Trophoblast cell (in vitro differentiated cells and primary cell): Measurements from ENCODE around the gene AP4B1.
A peak's percentile ranks its signal among the peaks of the same experiment; 100 is the strongest.

Source experiments
- DNase-seq, 2 donors: peaks; one replicate each; pipeline ENCODE4 v3.0.0-alpha.2; 2016
- H2AFZ ChIP-seq: 2 replicates; pipeline ENCODE4 v1.6.1; 2013; ENCODE audit warnings: low read length, moderate library complexity, mild to moderate bottlenecking; ENCODE audit not compliant: insufficient read depth, poor library complexity
- H2AK5ac ChIP-seq: 2 replicates; pipeline ENCODE4 v1.6.1; 2013; ENCODE audit warnings: mild to moderate bottlenecking, low read length
- H2BK120ac ChIP-seq: 2 replicates; pipeline ENCODE4 v1.6.1; 2013; ENCODE audit warnings: low read length, mild to moderate bottlenecking, moderate library complexity; ENCODE audit not compliant: insufficient read depth, poor library complexity
- H2BK12ac ChIP-seq: 2 replicates; pipeline ENCODE4 v1.6.1; 2013; ENCODE audit warnings: mild to moderate bottlenecking, low read length, moderate library complexity
- H2BK5ac ChIP-seq: 2 replicates; pipeline ENCODE4 v1.6.1; 2013; ENCODE audit warnings: low read length, low read depth, moderate library complexity, mild to moderate bottlenecking; ENCODE audit not compliant: poor library complexity
- H3K14ac ChIP-seq: 2 replicates; pipeline ENCODE4 v1.6.1; 2013; ENCODE audit warnings: mild to moderate bottlenecking, low read length
- H3K18ac ChIP-seq: 2 replicates; pipeline ENCODE4 v1.6.1; 2013; ENCODE audit warnings: mild to moderate bottlenecking, low read length
- H3K23ac ChIP-seq: 2 replicates; pipeline ENCODE4 v1.6.1; 2013; ENCODE audit warnings: low read length
- H3K27ac ChIP-seq: 2 replicates; pipeline ENCODE4 v1.5.1; 2013; ENCODE audit warnings: low read depth, mild to moderate bottlenecking, inconsistent platforms, low read length, moderate library complexity
- H3K27me3 ChIP-seq: 2 replicates; pipeline ENCODE4 v1.6.1; 2013; ENCODE audit warnings: inconsistent platforms, mild to moderate bottlenecking, low read length, moderate library complexity; ENCODE audit not compliant: insufficient read depth
- H3K36me3 ChIP-seq, 2 experiments: 1 replicate in 1 of 2; 2 replicates in 1 of 2; pipeline ENCODE4 v1.6.1; 2013; ENCODE audit warnings: low read length in 2 of 2, mild to moderate bottlenecking in 2 of 2, moderate library complexity in 1 of 2; ENCODE audit not compliant: insufficient read depth in 2 of 2, control insufficient read depth in 1 of 2
- H3K4ac ChIP-seq: 2 replicates; pipeline ENCODE4 v1.6.1; 2013; ENCODE audit warnings: low read depth, mild to moderate bottlenecking, low read length, moderate library complexity
- H3K4me1 ChIP-seq, 2 experiments: 1 replicate in 1 of 2; 2 replicates in 1 of 2; pipeline ENCODE4 v1.6.1; 2013; ENCODE audit warnings: low read length in 2 of 2, mild to moderate bottlenecking in 2 of 2, moderate library complexity in 1 of 2; ENCODE audit not compliant: insufficient read depth in 2 of 2, control insufficient read depth in 1 of 2
- H3K4me2 ChIP-seq: 2 replicates; pipeline ENCODE4 v1.6.1; 2013; ENCODE audit warnings: inconsistent platforms, mild to moderate bottlenecking, low read length, moderate library complexity
- H3K4me3 ChIP-seq: 2 replicates; pipeline ENCODE4 v1.5.1; 2013; ENCODE audit warnings: mild to moderate bottlenecking, low read depth, low read length, inconsistent platforms
- H3K79me1 ChIP-seq: one replicate; pipeline ENCODE4 v1.6.1; 2013; ENCODE audit warnings: low read length
- H3K79me2 ChIP-seq: 2 replicates; pipeline ENCODE4 v1.6.1; 2013; ENCODE audit warnings: low read length, mild to moderate bottlenecking; ENCODE audit not compliant: control insufficient read depth, insufficient read depth, poor library complexity
- H3K9ac ChIP-seq: 2 replicates; pipeline ENCODE4 v1.6.1; 2013; ENCODE audit warnings: mild to moderate bottlenecking, low read length
- H3K9me3 ChIP-seq: 2 replicates; pipeline ENCODE4 v1.6.1; 2013; ENCODE audit warnings: low read depth, mild to moderate bottlenecking, control low read depth, inconsistent platforms, low read length; ENCODE audit not compliant: insufficient read depth
- H4K12ac ChIP-seq: 2 replicates; pipeline ENCODE4 v1.6.1; 2013; ENCODE audit warnings: low read depth, mild to moderate bottlenecking, low read length, moderate library complexity
- H4K8ac ChIP-seq: 2 replicates; pipeline ENCODE4 v1.6.1; 2013; ENCODE audit warnings: low read depth, mild to moderate bottlenecking, low read length, moderate library complexity
- H4K91ac ChIP-seq: one replicate; pipeline ENCODE4 v1.6.1; 2013; ENCODE audit warnings: low read depth, mild to moderate bottlenecking, low read length, moderate library complexity
- WGBS: extraction: QIAGEN DNeasy Blood & Tissue Kit; methylation state at CpG from one replicate; pipeline ENCODE4 v1.1.7; 2013; ENCODE audit warnings: missing lambda C conversion rate; ENCODE audit not compliant: insufficient read length, insufficient coverage; ENCODE audit errors: extremely low coverage; 5-methylcytosine and 5-hydroxymethylcytosine counted together

Gene AP4B1

DNA sequence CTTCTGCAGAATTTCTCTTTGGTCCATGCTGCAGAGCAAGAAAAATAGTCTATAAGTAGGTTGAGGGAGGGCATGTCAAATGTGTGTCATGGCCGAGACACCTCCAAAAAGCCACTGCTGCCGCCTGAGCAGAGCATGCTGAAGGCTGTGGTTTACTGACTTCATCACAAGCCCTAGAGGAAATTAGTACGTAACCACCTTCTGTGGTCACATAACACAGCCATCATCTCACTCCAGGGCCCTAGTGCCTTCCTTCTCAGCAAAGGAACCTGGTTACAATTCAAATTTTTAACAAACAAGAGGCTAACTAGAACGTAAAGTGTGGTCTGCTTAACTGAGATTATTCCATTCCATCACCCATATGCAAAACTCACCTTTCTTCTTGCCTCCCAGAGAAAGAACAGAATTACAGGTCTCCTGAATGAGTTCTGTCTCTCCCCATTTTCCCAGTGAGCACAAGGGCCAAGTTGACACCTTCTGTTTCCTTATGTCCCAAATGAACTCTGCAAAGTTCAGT is 32.9 kb downstream of the AP4B1 start, which contains the start of gene PTPN22:
Gene PTPN22, minus strand, starts transcription at position 116 of the 517 bp plus-strand sequence.
- H3K36me3 ChIP-seq: no peaks in the 10 kb centered on the region
- H3K14ac ChIP-seq: no peak within 1 kb of the TSS
- no peaks in the 10 kb centered on the region for H3K4me1 ChIP-seq
- H2AK5ac ChIP-seq: no peak within 1 kb of the TSS
- no peaks in the 10 kb centered on the region for H3K79me1 ChIP-seq
- no CpG with 5 or more reads among the region's 4 CpGs for WGBS
- peak; percentile 5 to 16 for DNase-seq
- H3K18ac ChIP-seq: no peak within 1 kb of the TSS
- no peak within 1 kb of the TSS for H3K4me3 ChIP-seq
- H3K23ac ChIP-seq: no peak within 1 kb of the TSS
- H3K9ac ChIP-seq: no peak within 1 kb of the TSS
- no peak within 1 kb of the TSS for H2AFZ ChIP-seq
- H3K79me2 ChIP-seq: no peaks in the 10 kb centered on the region
- H3K27ac ChIP-seq: no peak within 1 kb of the TSS
- H2BK120ac ChIP-seq: no peak within 1 kb of the TSS
- H4K12ac ChIP-seq: no peak within 1 kb of the TSS
- no peak within 1 kb of the TSS for H2BK5ac ChIP-seq
- H3K4me2 ChIP-seq: no peak within 1 kb of the TSS
- H2BK12ac ChIP-seq: no peak within 1 kb of the TSS
- H3K9me3 ChIP-seq: no peaks in the 10 kb centered on the region
- no peak within 1 kb of the TSS for H4K8ac ChIP-seq
- no peaks in the 10 kb centered on the region for H3K27me3 ChIP-seq
- no peak within 1 kb of the TSS for H4K91ac ChIP-seq
- H3K4ac ChIP-seq: no peak within 1 kb of the TSS

DNA sequence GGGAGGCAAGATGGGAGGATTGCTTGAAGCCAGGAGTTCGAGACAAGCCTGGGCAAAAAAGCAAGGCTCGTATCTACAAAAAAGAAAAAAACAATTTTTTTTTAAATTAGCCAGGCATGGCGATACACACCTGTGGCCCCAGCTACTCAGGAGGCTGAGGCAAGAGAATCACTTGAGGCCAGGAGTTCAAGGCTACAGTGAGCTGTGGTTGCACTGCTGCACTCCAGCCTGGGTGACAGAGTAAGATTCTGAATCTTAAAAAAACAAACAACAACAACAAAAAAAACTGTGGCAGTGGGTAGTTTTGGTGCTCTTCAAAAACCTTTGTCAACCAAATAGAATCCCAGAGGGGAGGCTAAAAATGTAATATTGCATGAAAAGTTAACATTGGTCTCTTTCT is 33.8 kb downstream of the AP4B1 start:
- H4K12ac ChIP-seq: no peak overlapping the region
- H3K4ac ChIP-seq: no peak overlapping the region
- H3K18ac ChIP-seq: no peak overlapping the region
- no peak overlapping the region for H3K9ac ChIP-seq
- H3K4me3 ChIP-seq: no peak overlapping the region
- no peaks in the 10 kb centered on the region for H3K9me3 ChIP-seq
- no peak overlapping the region for H3K27ac ChIP-seq
- H3K23ac ChIP-seq: no peak overlapping the region
- no peak overlapping the region for H4K8ac ChIP-seq
- DNase-seq: no peak
- H3K4me2 ChIP-seq: no peak overlapping the region
- no peak overlapping the region for H3K14ac ChIP-seq
- no peaks in the 10 kb centered on the region for H3K4me1 ChIP-seq
- H2AK5ac ChIP-seq: no peak overlapping the region
- H4K91ac ChIP-seq: no peak overlapping the region
- no peak overlapping the region for H2AFZ ChIP-seq
- H3K79me1 ChIP-seq: no peaks in the 10 kb centered on the region
- no peaks in the 10 kb centered on the region for H3K36me3 ChIP-seq
- H3K79me2 ChIP-seq: no peaks in the 10 kb centered on the region
- no CpG with 5 or more reads among the region's 3 CpGs for WGBS
- no peak overlapping the region for H2BK120ac ChIP-seq
- no peaks in the 10 kb centered on the region for H3K27me3 ChIP-seq
- no peak overlapping the region for H2BK5ac ChIP-seq
- H2BK12ac ChIP-seq: no peak overlapping the region

DNA sequence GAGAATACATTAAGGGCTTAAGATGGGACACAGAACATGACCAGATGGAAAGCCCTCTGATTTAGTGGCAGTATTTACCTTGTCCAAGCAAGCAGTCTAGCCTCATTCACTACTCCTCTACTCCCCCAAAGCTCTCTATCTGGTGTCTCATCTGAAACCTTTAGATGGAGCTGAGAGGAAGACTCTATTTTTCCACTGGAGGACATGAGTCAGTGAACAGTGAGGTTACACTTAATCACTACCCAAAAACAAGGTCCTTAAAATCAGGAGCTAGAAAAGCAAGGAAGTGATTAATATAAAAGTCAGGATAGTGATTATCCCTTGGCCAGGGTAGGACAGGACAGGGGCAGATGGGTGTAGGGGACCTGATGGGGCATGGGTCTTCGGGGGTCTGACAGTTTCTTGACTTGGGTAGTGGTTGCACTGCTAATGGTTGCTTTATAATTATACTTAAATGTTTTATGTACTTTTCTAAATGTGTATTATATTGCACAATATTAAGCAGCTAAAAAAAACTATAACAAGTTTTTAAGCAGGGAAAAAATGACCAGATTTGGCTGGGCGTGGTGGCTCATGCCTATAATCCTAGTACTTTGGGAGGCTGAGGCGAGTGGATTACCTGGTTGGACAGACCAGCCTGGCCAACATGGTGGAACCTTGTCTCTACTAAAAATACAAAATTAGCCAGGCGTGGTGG is 36.1 kb downstream of the AP4B1 start:
- no CpG with 5 or more reads among the region's 4 CpGs for whole genome bisulfite sequencing
- Histone ChIP-seq H3K4me2 (no peak overlapping the region), H2AK5ac (no peak overlapping the region), H3K79me2 (no peaks in the 10 kb centered on the region), H3K27me3 (no peaks in the 10 kb centered on the region), H2BK12ac (no peak overlapping the region), H3K23ac (no peak overlapping the region), H4K12ac (no peak overlapping the region), H3K9ac (no peak overlapping the region), H4K91ac (no peak overlapping the region), H3K9me3 (no peaks in the 10 kb centered on the region), H3K18ac (no peak overlapping the region), H4K8ac (no peak overlapping the region), H3K27ac (no peak overlapping the region), H2BK5ac (no peak overlapping the region), H3K79me1 (no peaks in the 10 kb centered on the region), H3K36me3 (no peaks in the 10 kb centered on the region), H2AFZ (no peak overlapping the region), H3K4ac (no peak overlapping the region), H2BK120ac (no peak overlapping the region), H3K4me3 (no peak overlapping the region), H3K4me1 (no peaks in the 10 kb centered on the region), H3K14ac (no peak overlapping the region)
- DNase-seq: no peak

DNA sequence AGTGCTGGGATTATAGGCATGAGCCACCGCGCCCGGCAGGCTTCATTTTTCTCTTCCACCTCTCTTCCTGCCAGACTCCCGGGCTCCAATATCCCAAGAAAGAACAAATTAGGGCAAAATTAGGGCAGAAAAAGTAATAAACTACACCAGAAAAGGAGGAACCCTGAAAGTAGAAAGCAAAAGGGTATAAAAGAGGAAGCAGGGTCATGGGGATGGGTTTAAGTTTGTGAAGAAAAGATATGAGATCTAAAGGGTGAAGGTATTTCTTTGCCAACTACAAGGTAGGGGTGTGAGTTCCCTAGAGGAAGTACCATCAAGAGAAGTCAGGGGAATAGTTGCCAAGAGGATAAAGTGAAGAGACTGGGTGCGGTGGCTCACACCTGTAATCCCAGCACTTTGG is 43.0 kb downstream of the AP4B1 start:
- Histone ChIP-seq H3K4me2 (no peak overlapping the region), H3K4me1 (no peaks in the 10 kb centered on the region), H4K91ac (no peak overlapping the region), H3K9me3 (no peaks in the 10 kb centered on the region), H3K9ac (no peak overlapping the region), H3K27me3 (no peaks in the 10 kb centered on the region), H3K79me2 (no peaks in the 10 kb centered on the region), H2BK12ac (no peak overlapping the region), H3K36me3 (no peaks in the 10 kb centered on the region), H4K12ac (no peak overlapping the region), H3K14ac (no peak overlapping the region), H3K23ac (no peak overlapping the region), H3K4me3 (no peak overlapping the region), H2AK5ac (no peak overlapping the region), H4K8ac (no peak overlapping the region), H3K79me1 (no peaks in the 10 kb centered on the region), H3K27ac (no peak overlapping the region), H2AFZ (no peak overlapping the region), H3K18ac (no peak overlapping the region), H2BK120ac (no peak overlapping the region), H2BK5ac (no peak overlapping the region), H3K4ac (no peak overlapping the region)
- no CpG with 5 or more reads among the region's 5 CpGs for WGBS
- DNase-seq: no peak
